Measurements from ENCODE around the gene BANK1.

GRCh38 chr4:101824500-101824899, 34.0 kb downstream of the BANK1 start:
- no peak for TF ChIP-seq POLR2AphosphoS5 (IDR thresholded peaks at IDR 0.05; ENCODE audit: borderline replicate concordance, low read depth, low read length)
- TF ChIP-seq EZH2 (IDR thresholded peaks at IDR 0.05), result no peak
- no peak for TF ChIP-seq FOXP2 (optimal IDR thresholded peaks at IDR 0.05; ENCODE audit: control extremely low read depth, extremely low read length, insufficient read depth)

Measured in SK-N-MC (cell line).